GM19238 (cell line): Measurements from ENCODE around the gene PTPN6.

ENCODE experiments used
- DNase-seq: peaks from one replicate; pipeline ENCODE4 v3.0.0; 2011; ENCODE audit warnings: low spot score; ENCODE audit not compliant: insufficient read length

The PTPN6 gene

DNA sequence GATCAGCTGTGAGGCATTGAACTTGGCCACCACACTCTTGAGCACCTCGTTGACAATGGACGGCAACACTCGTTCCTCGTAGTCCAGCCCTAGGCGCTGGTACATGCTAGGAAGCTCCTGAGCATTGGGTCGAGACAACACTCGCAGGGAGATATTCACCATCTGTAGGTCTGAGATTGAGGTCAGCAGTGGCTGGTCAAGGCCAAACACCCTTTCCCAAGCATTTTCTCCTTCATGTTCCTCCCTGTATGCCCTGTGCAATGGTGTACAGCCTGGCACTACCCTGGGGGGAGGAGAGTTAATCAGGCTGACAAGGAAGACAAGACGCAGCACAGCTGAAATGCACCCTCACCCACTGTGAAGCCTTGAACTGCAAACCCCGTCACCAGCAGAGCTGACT, 17.3 kb downstream of the PTPN6 start:
- DNase-seq = no peak

DNA sequence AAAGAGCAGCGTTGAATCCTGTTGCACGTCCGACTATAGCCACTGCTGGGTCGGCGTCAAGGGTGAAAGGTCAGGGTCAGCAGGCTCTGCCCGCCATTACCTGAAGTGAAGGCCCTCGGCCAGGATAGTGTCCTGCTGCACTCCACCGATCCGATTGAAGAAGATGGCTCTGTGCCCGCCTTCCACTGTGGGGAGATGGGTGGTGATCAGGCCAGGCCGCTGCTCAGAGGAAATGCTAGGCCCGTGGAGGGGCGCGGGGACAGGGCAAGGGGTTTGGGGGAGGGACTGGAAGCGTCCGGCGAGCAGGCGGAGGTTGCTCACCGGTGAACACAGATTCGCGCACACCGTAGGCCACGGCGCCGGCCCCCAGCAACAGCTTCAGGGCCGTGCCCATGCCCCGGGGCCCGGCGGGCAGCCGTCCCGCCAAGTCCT, 19.0 kb downstream of the PTPN6 start:
- DNase-seq = no peak

DNA sequence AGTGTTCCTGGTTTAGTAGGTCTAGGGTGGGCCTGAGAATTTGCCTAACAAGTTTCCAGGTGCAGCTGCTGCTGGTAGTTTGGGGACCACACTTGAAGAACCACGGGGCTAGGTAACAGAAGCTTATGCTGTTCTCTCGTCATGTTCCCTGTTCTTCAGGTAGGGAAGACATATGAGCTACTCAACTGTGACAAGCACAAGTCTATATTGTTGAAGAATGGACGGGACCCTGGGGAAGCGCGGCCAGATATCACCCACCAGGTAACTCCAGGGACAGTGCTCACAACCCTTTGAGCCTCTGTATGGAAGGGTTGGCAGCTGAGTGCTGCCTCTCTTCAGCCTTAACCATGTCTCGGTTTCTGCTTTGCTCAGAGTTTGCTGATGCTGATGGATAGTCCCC, 23.0 kb downstream of the PTPN6 start:
- DNase-seq = no peak

DNA sequence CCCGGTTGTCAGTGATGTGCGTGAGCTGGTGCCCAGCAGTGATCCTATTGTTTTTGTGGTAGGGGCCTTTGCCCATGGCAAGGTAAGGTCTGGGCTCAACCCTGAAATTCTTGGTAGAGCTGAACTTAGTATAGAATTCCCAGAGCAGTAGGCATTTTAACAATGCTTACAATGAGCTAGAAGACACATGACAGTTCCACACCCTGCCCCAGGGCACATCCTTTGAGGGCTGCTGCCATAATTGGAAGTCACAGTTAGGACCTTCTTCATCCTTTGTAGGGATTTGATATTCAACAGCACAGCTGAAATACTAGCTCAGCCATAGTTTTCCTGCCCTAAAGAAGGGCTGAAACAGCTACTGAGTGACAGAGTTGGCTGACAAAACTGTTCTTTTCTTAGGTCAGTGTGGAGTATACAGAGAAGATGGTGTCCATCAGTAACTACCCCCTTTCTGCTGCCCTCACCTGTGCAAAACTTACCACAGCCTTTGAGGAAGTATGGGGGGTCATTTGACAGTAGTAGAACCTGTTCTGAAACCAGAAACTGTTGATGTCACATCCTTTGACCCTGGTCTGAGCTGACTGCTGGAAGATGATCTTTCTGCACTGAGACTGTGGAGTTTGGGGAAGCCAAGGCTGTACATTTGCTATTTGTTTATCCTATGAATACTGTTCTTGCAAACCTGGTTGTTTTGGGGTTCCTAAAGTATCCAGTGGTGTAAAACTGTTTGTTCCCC, 24.3 kb downstream of the PTPN6 start:
- no peak for DNase-seq

DNA sequence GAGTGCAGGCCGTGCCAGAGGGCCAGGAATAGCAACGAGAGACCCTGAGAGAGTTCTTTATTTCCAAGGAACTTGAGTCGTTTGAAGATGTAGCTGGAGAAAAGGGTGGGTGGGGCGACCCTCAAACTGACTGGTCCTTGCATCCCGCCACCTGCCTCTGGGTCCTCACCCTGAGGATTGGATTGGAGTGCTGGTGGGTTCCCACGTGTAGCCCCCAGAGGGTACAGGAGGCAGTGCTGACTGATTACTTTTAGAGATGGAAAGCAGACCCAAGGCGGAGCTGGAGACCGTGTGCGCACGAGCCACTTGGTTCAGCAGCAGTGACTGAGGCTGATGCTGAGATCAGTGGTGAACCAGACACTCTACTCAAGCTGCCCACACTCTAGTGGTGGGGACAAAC, 26.5 kb downstream of the PTPN6 start:
- no peak for DNase-seq

DNA sequence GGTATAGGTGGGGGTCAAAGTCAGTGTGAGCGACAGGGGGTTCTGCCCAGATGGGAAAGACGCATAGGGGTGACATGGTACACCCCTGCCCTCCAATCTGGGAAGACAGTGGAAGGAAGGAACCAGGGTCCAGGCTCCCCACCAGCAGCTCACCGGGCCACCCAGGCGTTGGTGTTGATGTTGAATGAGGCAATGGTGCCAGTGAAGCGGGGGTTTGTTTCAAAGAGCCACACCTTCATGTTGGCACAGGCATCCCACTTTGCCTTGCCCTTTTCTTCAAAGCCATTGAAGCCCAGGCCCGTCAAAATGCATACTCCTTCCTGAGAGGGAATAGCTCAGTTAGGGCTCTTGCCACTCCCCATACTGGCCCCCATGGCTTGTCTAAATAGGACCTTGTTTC, 27.0 kb downstream of the PTPN6 start:
- no peak for DNase-seq

DNA sequence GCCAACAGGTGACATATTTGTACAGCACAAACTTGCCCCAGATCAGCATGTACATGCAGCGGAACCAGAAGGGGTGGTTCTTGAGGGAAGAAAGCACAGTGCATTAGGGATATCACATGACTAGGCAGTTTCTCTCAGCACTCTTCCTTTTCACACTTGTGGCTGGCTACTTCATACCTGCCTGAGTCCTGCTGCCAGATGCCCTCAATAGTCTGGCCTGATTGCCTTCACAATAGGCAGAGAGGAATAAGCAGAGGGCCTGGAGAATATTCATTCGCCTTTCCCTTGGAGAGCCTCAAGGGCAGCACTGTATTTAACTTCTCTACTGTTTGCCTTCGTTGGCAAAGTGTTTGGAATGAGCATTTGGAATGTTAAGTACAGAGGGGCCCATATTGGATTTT, 27.5 kb downstream of the PTPN6 start:
- no peak for DNase-seq

DNA sequence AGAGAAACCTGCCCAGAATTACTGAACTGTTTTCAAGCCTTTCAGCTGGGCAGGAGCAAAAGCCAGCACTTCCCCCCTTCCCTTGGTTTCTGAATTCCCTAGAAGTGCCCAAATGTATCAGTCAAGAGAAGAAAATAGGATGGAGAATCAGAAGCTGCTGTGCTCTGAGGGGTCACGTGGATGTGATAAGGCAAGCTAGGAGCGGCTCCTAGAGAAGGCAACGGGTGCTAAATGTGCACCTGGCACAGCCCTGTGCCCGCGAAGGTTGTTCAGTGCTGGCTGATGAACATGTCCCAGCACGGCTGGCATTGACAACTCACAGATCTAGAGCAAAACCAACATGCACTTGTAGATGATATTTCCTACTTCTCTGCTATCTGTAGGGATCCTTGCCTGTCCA, 27.9 kb downstream of the PTPN6 start:
- no peak for DNase-seq

DNA sequence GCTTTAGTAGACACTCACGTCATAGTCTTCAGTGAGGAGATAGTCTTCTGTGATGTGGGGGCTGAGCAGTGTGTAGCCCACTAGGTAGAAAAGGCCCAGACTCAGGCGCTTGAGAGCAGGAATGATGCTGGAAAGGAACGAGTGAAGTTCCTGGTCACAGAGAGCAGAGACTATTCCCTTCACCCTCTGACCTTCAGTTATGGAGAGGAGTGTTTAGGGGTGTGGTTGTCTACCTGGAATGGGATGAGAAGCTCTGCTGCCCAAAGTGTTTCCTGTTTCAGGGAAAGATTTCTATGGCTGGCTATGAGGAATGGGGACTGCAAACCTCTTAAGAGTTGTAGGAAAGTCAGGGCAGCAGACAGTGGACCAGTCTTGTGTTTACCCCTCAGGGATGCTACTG, 28.3 kb downstream of the PTPN6 start:
- no peak for DNase-seq

DNA sequence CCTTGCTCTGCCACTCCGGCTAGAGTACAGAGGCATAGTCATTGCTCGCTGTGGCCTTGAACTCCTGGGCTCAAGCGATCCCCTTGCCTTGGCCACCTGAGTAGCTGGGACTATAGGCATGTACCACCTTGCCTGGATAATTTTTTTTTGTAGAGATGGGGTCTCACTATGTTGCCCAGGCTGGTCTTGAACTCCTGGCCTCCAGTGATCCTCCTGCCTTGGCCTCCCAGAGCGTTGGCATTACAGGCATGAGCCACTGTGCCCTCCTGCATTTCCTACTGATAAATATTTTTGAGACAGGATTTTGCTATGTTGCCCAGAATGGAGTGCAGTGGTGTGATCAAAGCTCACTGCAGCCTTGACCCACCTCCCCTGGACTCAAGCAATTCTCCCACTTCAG, 28.9 kb downstream of the PTPN6 start:
- no peak for DNase-seq

DNA sequence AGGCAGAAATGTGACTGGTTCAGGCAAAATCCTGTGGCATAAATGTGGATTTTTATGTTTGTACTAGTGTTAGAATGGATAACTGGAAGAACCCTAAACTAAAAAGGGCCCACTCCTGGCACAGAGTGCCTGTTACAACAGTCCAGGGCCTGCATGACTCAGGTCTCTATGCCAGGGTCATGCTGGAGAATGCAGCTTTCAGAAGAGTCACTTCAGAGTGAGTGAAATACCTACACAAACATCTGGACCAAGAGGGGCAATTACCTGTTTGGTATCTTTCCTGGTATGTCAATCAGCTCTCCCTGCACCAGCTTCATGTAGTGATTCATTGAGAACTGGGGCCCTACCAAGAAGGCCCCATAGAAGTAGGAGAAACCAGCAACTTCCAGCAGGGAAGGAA, 29.6 kb downstream of the PTPN6 start:
- no peak for DNase-seq

DNA sequence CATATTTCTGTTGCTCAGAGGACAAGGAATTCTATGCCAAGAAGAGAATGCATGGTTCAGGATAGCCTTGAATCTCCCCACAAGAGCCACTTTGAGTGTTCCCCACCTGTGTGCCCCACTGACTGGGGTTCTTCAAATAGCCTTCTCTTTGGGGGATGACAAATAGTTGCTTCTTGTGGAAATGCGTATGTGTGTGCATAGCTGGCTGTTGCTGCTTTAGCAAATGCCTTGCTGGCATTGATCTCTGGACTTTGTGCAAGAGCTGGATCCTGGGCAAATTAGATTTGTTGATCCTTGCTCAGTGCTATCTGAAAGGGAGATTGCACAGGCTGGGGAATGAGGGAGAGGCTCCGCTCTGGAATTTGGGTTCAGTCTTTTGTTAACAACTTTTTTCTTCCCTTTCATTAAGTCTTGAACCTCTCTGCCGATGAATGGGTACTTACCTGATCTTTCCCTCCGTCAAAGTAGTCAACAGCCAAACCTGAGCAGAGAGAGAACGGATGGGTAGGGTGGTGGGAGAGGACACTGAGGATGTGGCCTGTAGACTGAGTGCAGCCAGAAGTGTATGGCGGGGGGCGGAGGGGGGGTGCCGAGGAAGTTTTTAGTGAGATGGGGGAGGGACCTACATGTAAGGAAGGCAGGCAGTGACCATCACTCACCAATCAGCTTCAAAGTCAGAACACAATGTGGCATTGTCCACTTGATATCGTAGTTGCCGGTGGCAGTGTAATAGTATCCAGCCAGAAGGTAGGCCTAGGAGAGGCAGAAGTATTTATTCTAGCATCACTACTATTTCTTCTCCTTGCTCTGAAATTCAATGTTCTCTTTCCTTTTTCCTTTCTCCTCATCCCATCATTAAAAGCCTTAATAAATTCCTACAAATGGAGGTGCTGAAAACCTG, 30.2 kb downstream of the PTPN6 start:
- no peak for DNase-seq

DNA sequence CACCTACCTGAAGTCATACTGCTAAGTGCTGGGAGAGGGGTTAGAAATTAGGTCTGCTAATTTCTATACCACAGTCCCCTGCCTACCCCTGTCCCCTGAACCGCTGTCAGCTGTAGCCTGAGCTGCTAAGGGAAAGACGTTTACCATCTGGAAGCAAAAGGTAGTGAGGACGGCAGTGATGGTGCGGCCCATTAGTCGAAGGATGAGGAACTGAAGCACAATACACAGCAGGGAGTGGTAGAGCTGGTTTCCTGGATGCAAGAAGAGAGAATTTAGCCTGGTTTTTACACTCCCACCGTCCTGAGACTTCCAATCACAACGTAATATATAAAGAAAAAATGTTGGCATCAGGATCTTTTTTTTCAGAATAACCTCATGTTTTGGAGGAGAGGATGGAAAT, 31.4 kb downstream of the PTPN6 start:
- DNase-seq = no peak

DNA sequence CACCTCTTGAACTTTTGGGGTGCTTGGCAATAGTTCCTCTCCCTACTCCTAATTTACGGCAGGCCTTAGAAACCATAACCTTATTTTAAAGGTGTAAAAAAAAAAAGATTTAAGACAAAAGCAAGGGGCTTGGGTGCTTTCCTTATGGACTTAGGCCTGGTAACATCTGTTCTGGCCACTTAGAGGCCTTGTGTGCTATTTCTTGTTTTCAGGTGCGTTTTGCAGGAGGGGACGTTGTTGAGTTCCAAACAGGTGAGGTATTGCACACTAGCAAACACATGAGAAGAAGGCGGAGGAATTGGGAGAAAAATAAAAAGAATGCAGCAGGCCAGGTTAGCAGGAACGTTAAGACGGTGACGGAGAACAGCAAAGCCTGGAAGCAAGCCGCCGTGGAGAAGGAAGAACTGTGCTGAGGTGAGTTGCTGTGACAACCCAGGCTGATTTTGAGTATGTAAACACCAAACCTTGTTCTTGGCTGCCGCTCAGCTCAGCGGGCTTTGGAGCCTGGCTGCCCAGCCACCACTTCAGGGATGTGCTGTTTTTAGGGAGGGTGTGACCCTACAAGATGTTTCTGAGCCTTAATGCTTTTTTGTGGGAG, 36.9 kb downstream of the PTPN6 start:
- no peak for DNase-seq

DNA sequence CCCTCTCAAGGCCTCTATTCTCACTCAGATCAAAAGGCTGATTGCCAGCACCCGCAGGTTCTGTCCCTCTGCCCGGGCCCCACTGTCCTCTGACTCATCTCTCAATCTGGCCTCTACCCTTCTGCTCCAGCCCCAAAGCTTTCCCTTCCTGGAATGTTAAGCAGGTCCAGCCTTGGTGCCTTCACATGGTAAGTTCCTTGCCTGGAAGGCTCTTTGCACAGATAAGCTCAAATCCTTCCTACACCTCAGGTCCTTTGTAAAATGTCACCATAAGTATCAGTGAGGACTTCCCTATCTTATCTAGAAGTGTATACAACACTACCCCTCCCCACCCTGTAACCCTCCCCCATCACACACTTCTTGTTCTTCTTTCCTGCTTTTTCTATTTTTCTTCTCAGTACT, 44.9 kb downstream of the PTPN6 start:
- DNase-seq = no peak

DNA sequence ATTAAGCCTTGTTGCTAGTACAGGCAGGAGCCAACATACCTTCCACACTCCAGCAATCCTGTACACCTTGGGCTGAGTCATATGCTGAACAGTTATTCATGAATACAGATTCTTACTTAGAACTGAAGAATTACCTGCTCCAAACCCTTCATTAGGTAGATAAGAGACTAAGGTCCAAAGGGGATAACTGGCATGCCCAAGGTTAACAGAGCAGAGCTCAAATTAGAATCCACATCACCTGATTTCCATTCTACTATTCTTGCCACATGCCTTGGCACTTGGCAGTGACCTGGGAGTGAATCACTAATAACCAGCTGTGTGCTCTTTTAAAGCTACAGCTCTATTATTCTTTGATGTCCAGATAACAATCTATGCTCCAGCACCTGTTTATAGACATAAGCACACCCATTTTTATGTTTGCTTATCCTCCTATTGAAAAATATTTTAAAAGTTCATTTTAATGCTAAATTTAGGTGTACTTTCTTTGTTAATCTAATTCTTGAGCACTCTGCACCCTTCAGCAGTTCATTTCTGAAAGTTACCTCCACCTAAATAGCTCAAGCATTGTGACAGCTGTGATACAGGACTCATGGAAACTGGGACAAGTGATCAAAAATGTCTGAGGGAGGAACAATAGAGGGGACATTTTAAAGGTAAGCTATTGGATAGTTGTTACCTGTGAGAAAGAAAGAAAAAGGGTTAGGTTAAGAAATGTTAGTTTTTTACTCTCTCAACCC, 47.7 kb downstream of the PTPN6 start:
- no peak for DNase-seq

DNA sequence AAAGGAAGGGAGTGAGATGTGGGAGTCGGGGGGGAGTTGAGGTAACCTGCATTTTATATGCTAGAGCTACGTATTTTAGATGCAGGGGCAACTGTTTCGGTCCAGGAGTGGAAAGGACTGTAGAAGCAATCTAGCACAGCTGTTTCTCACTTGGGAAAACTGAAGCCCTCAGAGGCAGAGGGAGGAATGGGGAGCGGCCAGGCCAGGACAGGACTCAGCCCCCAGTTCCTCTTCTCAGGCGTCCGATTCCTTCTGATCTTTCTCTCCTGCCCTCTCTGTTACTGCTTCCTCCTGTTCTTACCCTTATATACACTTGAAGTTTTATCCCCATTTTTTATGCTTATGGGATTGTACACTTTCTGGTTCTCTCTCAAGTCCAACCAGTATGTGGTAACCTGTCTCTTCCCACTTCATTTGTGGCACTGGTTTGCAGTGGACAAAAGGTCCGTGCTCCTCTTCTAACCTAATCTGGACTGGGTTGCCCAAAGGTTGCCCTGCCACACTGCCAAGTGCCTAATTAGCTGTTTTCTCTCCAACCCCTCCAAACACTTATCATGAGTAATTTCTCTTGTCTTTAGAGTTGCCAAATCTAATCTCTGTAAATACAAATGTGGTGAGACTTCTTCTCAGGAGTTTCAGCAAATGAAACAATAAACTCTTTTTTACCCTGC, 50.9 kb downstream of the PTPN6 start:
- no peak for DNase-seq

DNA sequence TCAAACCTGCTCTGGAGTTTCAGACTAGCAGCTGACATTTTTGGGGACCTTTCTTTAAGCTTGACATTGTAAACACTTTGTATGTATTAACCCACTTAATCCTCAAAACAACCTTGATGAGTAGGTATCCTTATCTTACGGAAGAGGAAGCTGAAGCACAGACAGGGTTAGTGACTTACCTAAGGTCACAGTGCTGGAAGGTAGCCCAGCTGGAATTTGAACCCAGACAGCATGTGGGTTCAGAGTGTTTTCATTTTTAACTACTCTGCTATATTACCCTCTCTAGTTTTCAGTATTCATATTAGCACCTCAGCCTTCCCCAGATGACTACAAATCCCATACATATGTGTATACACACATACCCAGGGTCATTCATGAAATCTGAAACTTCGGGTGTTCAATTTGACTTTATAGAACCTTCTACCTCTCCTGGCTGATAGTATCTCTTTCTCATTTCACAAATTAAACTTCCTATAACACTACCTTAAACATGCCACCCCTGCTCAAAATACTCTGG, 53.2 kb downstream of the PTPN6 start:
- DNase-seq = no peak

DNA sequence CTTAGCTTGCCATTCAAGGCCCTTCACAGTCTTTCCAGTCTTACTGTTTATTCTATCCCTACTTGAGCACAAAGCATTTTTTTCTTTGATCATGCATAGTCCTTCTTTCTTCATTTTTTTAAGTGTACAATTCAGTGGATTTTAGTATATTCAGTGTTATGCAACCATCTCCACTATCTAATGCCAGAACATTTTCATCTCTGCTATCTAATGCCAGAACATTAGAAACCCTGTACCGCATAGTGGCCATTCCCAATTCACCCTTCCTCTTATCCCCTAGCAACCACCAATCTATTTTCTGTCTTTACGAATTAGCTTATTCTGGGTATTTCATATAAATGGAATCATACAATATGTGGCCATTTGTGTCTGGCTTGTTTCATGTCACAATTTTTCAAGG, 53.7 kb downstream of the PTPN6 start:
- DNase-seq = no peak

DNA sequence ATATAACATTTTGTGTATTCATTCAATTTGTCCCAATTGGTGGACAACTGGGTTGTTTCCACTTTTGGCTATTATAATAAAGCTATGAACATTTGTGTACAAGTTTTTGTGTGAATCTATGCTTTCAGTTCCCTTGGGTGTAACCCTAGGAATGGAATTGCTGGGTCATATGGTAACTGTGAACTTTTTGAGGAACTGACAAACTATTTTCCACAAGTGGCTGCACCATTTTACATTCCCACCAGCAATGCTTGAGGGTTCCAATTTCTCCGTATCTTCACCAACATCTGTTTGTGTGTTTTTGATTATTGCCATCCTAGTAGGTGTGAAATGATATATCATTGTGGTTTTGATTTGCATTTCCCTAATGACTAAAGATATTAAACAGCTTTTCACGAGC, 54.2 kb downstream of the PTPN6 start:
- DNase-seq = no peak

DNA sequence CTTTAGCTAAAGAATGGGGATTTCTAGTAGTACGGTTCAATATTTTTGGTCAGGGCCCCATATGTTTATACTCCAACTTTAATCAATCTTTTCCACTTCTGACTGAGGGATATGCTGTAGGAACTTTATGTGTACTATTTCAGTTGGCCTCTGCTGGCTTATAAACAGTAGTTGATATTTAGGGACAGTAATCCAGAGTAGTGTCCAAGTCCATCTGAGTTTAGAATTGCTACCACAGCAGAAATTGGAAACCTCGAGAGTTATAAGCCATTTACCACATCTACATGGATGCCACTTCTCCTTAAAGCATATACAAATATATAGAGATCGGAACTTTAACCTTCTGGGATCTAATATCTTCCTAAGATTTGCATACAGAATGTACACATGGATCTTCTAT, 55.5 kb downstream of the PTPN6 start:
- no peak for DNase-seq
